ENCODE measurements around the gene KLF15. TPM values are rescaled to one million over a fixed set of nuclear protein-coding genes. Genes with fewer than 3 reads are reported as not detected.

Gene KLF15
- polyA plus RNA-seq, 1 donor from 2014 or later = 0.46 TPM

GRCh38 chr3:126305427-126305826, 51.8 kb downstream of the KLF15 start:
- Histone ChIP-seq H3K79me2 (replicated peaks; ENCODE audit: insufficient read depth, low read length) (no peaks in the 10 kb centered on the region), H3K4me2 (ENCODE audit: low read length) (no peak overlapping the region), H3K36me3 (ENCODE audit: insufficient read depth, low read length) (no peaks in the 10 kb centered on the region), H3K27ac (ENCODE audit: low read length) (no peak overlapping the region), H3K27me3 (ENCODE audit: insufficient read depth, low read depth, low read length) (no peaks in the 10 kb centered on the region), H3K9me3 (ENCODE audit: low read length) (peaks cover 10% of the 10 kb centered on the region), H3K9me2 (ENCODE audit: insufficient read depth, low read length) (no peaks in the 10 kb centered on the region), H4K20me1 (ENCODE audit: insufficient read depth) (no peaks in the 10 kb centered on the region), H3K4me3 (ENCODE audit: low read length) (no peak overlapping the region), H2AFZ (ENCODE audit: low read depth, low read length) (no peak overlapping the region), H3K9ac (ENCODE audit: low read length) (no peak overlapping the region), H3F3A (ENCODE audit: insufficient read depth, low read length, poor library complexity, severe bottlenecking) (no peaks in the 10 kb centered on the region)
- no peak for TF ChIP-seq REST (IDR thresholded peaks at IDR 0.05; ENCODE audit: borderline replicate concordance)
- no peak for TF ChIP-seq RAD21 (conservative IDR thresholded peaks at IDR 0.05)
- no peak for TF ChIP-seq POLR2AphosphoS5 (IDR thresholded peaks at IDR 0.05)

GRCh38 chr3:126304704-126305103, 52.5 kb downstream of the KLF15 start:
- Histone ChIP-seq H3K4me3 (ENCODE audit: low read length) (no peak overlapping the region), H3F3A (ENCODE audit: insufficient read depth, low read length, poor library complexity, severe bottlenecking) (no peaks in the 10 kb centered on the region), H3K9me3 (ENCODE audit: low read length) (peaks cover 10% of the 10 kb centered on the region), H3K4me2 (ENCODE audit: low read length) (no peak overlapping the region), H3K79me2 (replicated peaks; ENCODE audit: insufficient read depth, low read length) (no peaks in the 10 kb centered on the region), H3K27me3 (ENCODE audit: insufficient read depth, low read depth, low read length) (no peaks in the 10 kb centered on the region), H3K9me2 (ENCODE audit: insufficient read depth, low read length) (no peaks in the 10 kb centered on the region), H3K36me3 (ENCODE audit: insufficient read depth, low read length) (no peaks in the 10 kb centered on the region), H4K20me1 (ENCODE audit: insufficient read depth) (no peaks in the 10 kb centered on the region), H3K27ac (ENCODE audit: low read length) (no peak overlapping the region), H2AFZ (ENCODE audit: low read depth, low read length) (no peak overlapping the region), H3K9ac (ENCODE audit: low read length) (no peak overlapping the region)
- TF ChIP-seq RAD21 (conservative IDR thresholded peaks at IDR 0.05) (no peak), POLR2AphosphoS5 (IDR thresholded peaks at IDR 0.05) (no peak), CTCF (IDR thresholded peaks at IDR 0.05; ENCODE audit: poor library complexity, severe bottlenecking) (no peak), MXI1 (conservative IDR thresholded peaks at IDR 0.05; ENCODE audit: poor library complexity, severe bottlenecking) (no peak), TAF1 (IDR thresholded peaks at IDR 0.05; ENCODE audit: low read depth) (no peak), REST (IDR thresholded peaks at IDR 0.05; ENCODE audit: borderline replicate concordance) (no peak), EZH2 (IDR thresholded peaks at IDR 0.05; ENCODE audit: borderline replicate concordance, insufficient read depth, low read length, poor library complexity, severe bottlenecking) (no peak)

Measured in neural cell (in vitro differentiated cells).